Measurements from ENCODE around the gene PGF. TPM values are rescaled to one million over a fixed set of nuclear protein-coding genes. Genes with fewer than 3 reads are reported as not detected.

The PGF gene
- total RNA-seq, 1 donor from 2014 or later, result 0.23 TPM

GRCh38 chr14:74919421-74920165 lies 35.8 kb downstream of the PGF start:
- H3K27ac Mint-ChIP-seq, result no peak overlapping the region
- H3K36me3 Mint-ChIP-seq (ENCODE audit: low read depth), result no peaks in the 10 kb centered on the region
- no peaks in the 10 kb centered on the region for H3K9me3 Mint-ChIP-seq
- peaks cover 6% of the 10 kb centered on the region for H3K27me3 Mint-ChIP-seq
- no peak for DNase-seq
- H3K4me3 Mint-ChIP-seq, result no peak overlapping the region
- intact Hi-C loops (cut with micrococcal nuclease), result no loop called here
- H3K4me1 Mint-ChIP-seq, result peaks cover 8% of the 10 kb centered on the region

GRCh38 chr14:74918380-74918779 lies 37.0 kb downstream of the PGF start:
- Mint-ChIP-seq H3K36me3 (ENCODE audit: low read depth) (no peaks in the 10 kb centered on the region), H3K27me3 (no peaks in the 10 kb centered on the region), H3K27ac (no peak overlapping the region), H3K4me3 (no peak overlapping the region), H3K9me3 (no peaks in the 10 kb centered on the region), H3K4me1 (peaks cover 3% of the 10 kb centered on the region)
- DNase-seq, result no peak
- intact Hi-C loops (cut with micrococcal nuclease), result no loop called here

GRCh38 chr14:74917646-74918081 lies 37.7 kb downstream of the PGF start:
- no peaks in the 10 kb centered on the region for H3K27me3 Mint-ChIP-seq
- no peaks in the 10 kb centered on the region for H3K9me3 Mint-ChIP-seq
- H3K4me3 Mint-ChIP-seq, result no peak overlapping the region
- peaks cover 2% of the 10 kb centered on the region for H3K4me1 Mint-ChIP-seq
- no peaks in the 10 kb centered on the region for H3K36me3 Mint-ChIP-seq (ENCODE audit: low read depth)
- no peak overlapping the region for H3K27ac Mint-ChIP-seq
- intact Hi-C loops (cut with micrococcal nuclease), result no loop called here
- DNase-seq, result no peak

GRCh38 chr14:74917178-74917543 lies 38.2 kb downstream of the PGF start:
- no peak for DNase-seq
- Mint-ChIP-seq H3K27me3 (no peaks in the 10 kb centered on the region), H3K4me1 (peaks cover under 1% of the 10 kb centered on the region), H3K9me3 (no peaks in the 10 kb centered on the region), H3K4me3 (no peak overlapping the region), H3K36me3 (ENCODE audit: low read depth) (no peaks in the 10 kb centered on the region), H3K27ac (no peak overlapping the region)
- intact Hi-C loops (cut with micrococcal nuclease), result no loop called here

- intact Hi-C loops (cut with micrococcal nuclease), result no loop called here
- H3K4me3 Mint-ChIP-seq, result no peak overlapping the region
- DNase-seq, result no peak
- no peaks in the 10 kb centered on the region for H3K27me3 Mint-ChIP-seq
- H3K9me3 Mint-ChIP-seq, result no peaks in the 10 kb centered on the region
- H3K4me1 Mint-ChIP-seq, result no peaks in the 10 kb centered on the region
- H3K27ac Mint-ChIP-seq, result no peak overlapping the region
- H3K36me3 Mint-ChIP-seq (ENCODE audit: low read depth), result no peaks in the 10 kb centered on the region
Measured at GRCh38 chr14:74915826-74916225, 39.6 kb downstream of the PGF start.

GRCh38 chr14:74915426-74915825 lies 40.0 kb downstream of the PGF start:
- Mint-ChIP-seq H3K9me3 (no peaks in the 10 kb centered on the region), H3K4me3 (no peak overlapping the region), H3K4me1 (no peaks in the 10 kb centered on the region), H3K27ac (no peak overlapping the region), H3K36me3 (ENCODE audit: low read depth) (no peaks in the 10 kb centered on the region), H3K27me3 (no peaks in the 10 kb centered on the region)
- intact Hi-C loops (cut with micrococcal nuclease), result no loop called here
- no peak for DNase-seq

- Mint-ChIP-seq H3K9me3 (no peaks in the 10 kb centered on the region), H3K36me3 (ENCODE audit: low read depth) (no peaks in the 10 kb centered on the region), H3K27ac (no peak overlapping the region), H3K4me1 (no peaks in the 10 kb centered on the region), H3K4me3 (no peak overlapping the region), H3K27me3 (no peaks in the 10 kb centered on the region)
- peak; percentile 70 for DNase-seq
- intact Hi-C loops (cut with micrococcal nuclease), result no loop called here
Measured at GRCh38 chr14:74913986-74914573, 41.3 kb downstream of the PGF start.

GRCh38 chr14:74913393-74913910 lies 41.9 kb downstream of the PGF start:
- Mint-ChIP-seq H3K9me3 (no peaks in the 10 kb centered on the region), H3K36me3 (ENCODE audit: low read depth) (no peaks in the 10 kb centered on the region), H3K4me1 (no peaks in the 10 kb centered on the region), H3K27me3 (no peaks in the 10 kb centered on the region), H3K27ac (no peak overlapping the region), H3K4me3 (no peak overlapping the region)
- intact Hi-C loops (cut with micrococcal nuclease), result no loop called here
- DNase-seq, result no peak

- H3K4me3 Mint-ChIP-seq, result no peak overlapping the region
- H3K27ac Mint-ChIP-seq, result no peak overlapping the region
- intact Hi-C loops (cut with micrococcal nuclease), result no loop called here
- no peak for DNase-seq
- H3K4me1 Mint-ChIP-seq, result no peaks in the 10 kb centered on the region
- no peaks in the 10 kb centered on the region for H3K27me3 Mint-ChIP-seq
- H3K9me3 Mint-ChIP-seq, result no peaks in the 10 kb centered on the region
- H3K36me3 Mint-ChIP-seq (ENCODE audit: low read depth), result no peaks in the 10 kb centered on the region
Measured at GRCh38 chr14:74912801-74913200, 42.6 kb downstream of the PGF start.

- Mint-ChIP-seq H3K27me3 (no peaks in the 10 kb centered on the region), H3K9me3 (no peaks in the 10 kb centered on the region), H3K4me3 (no peak overlapping the region), H3K36me3 (ENCODE audit: low read depth) (no peaks in the 10 kb centered on the region), H3K4me1 (no peaks in the 10 kb centered on the region), H3K27ac (no peak overlapping the region)
- DNase-seq, result no peak
- intact Hi-C loops (cut with micrococcal nuclease), result no loop called here
Measured at GRCh38 chr14:74912111-74912510, 43.3 kb downstream of the PGF start.

- Mint-ChIP-seq H3K9me3 (no peaks in the 10 kb centered on the region), H3K27me3 (no peaks in the 10 kb centered on the region), H3K36me3 (ENCODE audit: low read depth) (no peaks in the 10 kb centered on the region), H3K4me3 (no peak overlapping the region), H3K4me1 (no peaks in the 10 kb centered on the region), H3K27ac (no peak overlapping the region)
- no peak for DNase-seq
- intact Hi-C loops (cut with micrococcal nuclease), result no loop called here
Measured at GRCh38 chr14:74911704-74912103, 43.7 kb downstream of the PGF start.

- H3K4me1 Mint-ChIP-seq, result no peaks in the 10 kb centered on the region
- intact Hi-C loops (cut with micrococcal nuclease), result no loop called here
- no peak for DNase-seq
- H3K27me3 Mint-ChIP-seq, result no peaks in the 10 kb centered on the region
- no peak overlapping the region for H3K4me3 Mint-ChIP-seq
- H3K9me3 Mint-ChIP-seq, result no peaks in the 10 kb centered on the region
- no peaks in the 10 kb centered on the region for H3K36me3 Mint-ChIP-seq (ENCODE audit: low read depth)
- H3K27ac Mint-ChIP-seq, result no peak overlapping the region
Measured at GRCh38 chr14:74911221-74911620, 44.2 kb downstream of the PGF start.

GRCh38 chr14:74910556-74910955 lies 44.8 kb downstream of the PGF start:
- Mint-ChIP-seq H3K27me3 (no peaks in the 10 kb centered on the region), H3K36me3 (ENCODE audit: low read depth) (peaks cover under 1% of the 10 kb centered on the region), H3K4me3 (no peak overlapping the region), H3K4me1 (peaks cover 3% of the 10 kb centered on the region), H3K27ac (no peak overlapping the region), H3K9me3 (no peaks in the 10 kb centered on the region)
- DNase-seq, result no peak
- intact Hi-C loops (cut with micrococcal nuclease), result no loop called here

GRCh38 chr14:74909911-74910310 lies 45.5 kb downstream of the PGF start:
- Mint-ChIP-seq H3K27ac (no peak overlapping the region), H3K4me1 (peaks cover 5% of the 10 kb centered on the region)
- intact Hi-C loops (cut with micrococcal nuclease), result no loop called here

More at GRCh38 chr14:74909911-74910310, 45.5 kb downstream of the PGF start:
- no peak for DNase-seq
- Mint-ChIP-seq H3K9me3 (no peaks in the 10 kb centered on the region), H3K27me3 (no peaks in the 10 kb centered on the region), H3K36me3 (ENCODE audit: low read depth) (peaks cover 3% of the 10 kb centered on the region), H3K4me3 (no peak overlapping the region)
